GM18519 (cell line): ENCODE data around the gene FRY.
"Not testable (repeated sequence)": the region's sequence is repeated elsewhere in the genome, so short reads cannot be mapped to it uniquely, and the experiment has no call there.

Experiments
- ATAC-seq: cut with Tn5 transposase; IDR thresholded peaks from one replicate; pipeline ENCODE4 v1.9.1; 2021; ENCODE audit warnings: mild to moderate bottlenecking, moderate library complexity; ENCODE audit not compliant: unreplicated experiment, low FRiP score

The FRY gene

DNA sequence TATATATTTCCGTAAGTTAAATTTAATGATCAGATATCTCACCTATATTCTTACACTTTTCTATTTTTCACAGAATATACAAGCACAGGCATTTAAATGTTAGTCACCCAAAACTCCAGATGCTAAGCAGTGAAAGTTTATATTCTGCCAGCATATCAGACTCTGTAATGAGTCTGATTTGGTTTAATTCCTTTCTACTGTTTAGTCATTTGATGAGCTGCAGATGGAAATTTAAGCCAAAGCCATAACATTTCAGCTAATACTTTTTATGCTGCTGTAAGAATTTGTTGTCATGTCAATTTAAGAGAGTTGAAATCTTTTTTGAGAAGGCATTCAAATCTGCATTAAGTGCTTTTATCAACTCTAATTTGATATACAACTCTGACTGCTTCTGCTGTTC, 8.0 kb downstream of the FRY start:
- ATAC-seq, result no peak

DNA sequence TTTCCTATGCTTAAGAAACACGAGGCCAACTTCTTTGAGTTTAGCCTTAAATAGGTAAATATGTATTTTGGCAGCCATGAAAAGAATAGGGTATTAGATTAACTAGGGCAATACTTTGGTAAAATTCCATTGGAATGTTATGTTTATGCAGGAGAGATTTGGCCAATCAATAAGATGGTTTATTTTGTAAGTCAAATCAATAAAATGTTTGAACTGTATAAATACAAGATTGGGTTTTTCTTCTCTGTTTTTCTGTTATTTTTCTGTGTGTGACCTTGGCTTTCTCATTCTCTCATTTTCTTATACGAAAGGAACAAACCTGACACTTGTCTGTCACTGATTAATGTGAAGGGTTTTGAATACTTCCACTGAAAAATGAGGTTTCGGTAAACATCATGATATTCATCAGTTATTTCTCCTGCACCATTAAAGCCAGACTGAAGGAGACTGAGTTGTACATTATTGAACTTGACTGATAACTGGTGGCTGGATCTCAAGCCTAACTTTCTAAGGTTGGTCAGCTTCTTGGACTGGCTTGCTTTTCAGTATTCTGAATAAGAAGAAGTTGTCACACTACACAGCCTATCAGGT, 8.6 kb downstream of the FRY start:
- no peak for ATAC-seq

DNA sequence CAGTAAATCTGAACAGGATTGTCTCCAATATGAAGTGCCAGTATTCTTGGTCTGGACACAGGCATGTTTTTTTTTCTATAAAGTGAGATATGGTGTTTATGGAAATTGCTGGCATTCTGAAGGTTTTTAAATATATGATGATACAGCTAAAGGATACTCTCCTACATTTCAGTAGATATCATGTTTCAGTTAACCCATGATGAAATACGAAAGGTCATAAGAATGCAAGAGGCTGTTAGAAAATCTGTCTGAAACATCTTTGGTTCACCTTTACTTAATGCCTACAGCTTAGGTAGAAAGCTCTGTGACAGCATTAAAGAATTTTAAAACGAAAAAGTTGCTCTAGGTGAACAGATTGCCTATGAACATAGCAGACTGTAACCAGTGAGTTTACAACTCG, 9.1 kb downstream of the FRY start:
- ATAC-seq, result no peak

DNA sequence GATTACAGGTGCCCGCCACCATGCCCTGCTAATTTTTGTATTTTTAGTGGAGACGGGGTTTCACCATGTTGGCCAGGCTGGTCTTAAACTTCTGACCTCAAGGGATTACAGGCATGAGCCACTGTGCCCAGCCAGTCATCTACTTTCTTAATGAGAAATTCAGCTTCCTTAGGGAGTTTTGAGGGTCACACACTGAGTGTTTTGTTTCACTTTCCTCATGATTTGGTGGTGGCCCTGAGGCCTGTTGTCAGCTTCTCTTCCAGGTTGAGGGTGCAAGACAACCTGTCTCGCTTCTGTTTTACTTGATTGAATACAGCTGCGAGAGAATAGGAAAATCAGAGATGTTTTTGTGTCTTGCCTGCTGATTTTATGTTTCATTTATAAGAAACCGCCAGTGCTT, 9.9 kb downstream of the FRY start:
- peak; percentile 57 for ATAC-seq

DNA sequence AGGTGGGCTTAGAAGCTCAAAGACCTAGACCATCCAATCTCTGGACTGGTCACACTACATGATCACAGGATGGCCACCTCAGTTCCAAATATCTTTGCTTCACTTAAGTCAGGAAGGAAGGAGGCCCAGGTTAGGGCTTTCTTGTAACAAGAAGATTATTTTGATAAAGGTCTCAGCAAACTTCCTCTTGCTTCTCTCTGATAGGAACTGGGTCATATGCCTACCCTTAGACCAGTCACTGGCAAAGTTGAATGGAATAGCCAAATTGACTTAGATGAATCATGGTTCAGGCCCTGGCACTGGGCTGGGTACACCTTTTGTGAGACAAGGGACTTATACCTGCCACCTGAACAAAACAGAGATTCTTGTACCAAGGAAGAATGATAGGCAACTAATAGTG, 11.0 kb downstream of the FRY start:
- ATAC-seq, result no peak

DNA sequence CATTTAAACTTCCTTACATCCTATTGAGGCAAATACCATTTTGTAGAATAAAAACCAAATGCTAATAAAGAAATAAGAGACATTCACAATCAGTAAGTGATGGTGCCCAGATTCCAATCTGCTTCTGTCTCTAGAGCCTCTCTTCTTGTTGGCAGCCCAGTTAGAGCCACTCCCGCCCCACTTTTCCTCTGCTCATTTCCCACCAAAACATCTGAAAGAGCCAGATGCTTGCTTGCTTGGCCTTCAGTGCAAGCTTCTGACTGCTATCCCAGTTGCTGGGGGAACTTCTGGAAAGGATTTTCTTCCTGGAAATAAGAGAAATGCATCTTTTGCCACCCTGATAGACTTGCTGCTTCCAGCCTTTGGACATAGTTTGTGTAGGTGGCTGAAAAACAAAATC, 12.9 kb downstream of the FRY start:
- no peak for ATAC-seq

DNA sequence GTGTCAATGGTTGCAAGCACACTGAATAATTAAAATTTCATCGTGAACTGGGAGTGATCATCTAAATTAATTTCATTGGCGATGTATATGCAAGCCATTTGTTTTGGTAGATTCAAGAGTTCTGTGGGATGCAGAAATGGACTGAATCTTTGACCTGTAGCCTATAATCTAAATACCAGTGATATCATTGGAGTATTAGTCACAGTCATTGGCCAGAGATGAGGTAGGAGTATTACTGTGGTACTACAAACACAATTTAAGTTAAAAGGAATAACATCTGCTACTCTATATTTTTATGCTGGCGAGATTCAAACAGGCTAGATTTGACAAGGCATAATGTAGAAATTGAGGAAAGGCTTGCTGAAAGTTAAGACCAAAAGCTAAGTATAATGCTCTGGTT, 14.0 kb downstream of the FRY start:
- ATAC-seq, result no peak

DNA sequence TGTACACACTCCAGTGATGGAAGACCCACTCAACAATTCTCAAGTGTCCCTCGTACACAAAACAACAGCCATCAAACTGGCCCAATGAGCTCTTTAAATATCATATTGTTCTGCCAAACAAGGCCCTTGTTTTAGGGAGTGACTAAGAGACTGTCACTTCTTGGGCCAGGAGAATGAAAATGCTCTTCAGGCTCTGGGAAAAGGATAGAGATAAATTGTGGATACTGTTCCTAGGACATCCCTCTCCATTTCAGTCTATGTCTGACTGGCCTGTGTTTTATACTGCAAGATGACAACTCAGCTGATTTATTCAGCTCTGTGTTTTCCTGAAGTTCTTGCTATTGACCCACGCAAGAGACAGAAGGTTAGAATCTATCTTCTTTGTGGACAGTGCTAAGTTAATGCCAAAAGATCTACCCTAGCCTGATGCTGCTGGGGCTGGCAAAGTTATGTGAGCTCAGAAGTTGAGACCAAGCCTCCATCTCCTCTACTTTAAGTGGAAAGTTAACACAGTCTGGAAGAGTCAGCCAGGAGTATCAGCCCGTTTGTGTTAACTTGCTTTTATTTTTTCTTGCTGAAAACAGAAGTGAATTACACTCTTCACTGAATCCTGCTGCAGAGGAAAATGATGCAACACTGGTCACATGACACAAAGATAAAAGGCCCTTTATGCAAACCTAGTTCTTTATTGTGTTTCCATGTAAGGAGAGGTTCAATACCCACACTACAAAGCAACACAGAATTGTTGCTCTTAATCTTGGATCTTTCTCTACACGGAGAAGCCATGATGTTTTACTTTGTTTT, 14.6 kb downstream of the FRY start:
- ATAC-seq, result no peak

DNA sequence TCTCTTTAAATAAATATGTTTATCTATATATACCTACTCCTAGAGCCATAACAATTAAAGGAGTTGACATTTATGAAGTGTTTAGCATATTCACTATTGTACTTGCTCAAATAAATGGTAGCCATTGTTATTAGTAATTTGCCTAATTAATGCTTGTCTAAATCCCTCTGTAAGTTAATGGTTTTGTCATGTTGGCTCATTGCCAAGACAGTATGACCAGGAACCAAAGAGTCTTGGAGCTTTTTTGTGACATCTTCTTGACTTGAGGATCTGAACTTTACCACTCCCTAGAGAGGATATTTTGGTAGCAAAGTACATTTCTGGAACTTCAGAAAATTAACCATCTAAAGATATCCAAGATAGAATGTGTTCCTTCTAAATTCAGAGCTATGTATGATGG, 15.5 kb downstream of the FRY start:
- ATAC-seq, result no peak

DNA sequence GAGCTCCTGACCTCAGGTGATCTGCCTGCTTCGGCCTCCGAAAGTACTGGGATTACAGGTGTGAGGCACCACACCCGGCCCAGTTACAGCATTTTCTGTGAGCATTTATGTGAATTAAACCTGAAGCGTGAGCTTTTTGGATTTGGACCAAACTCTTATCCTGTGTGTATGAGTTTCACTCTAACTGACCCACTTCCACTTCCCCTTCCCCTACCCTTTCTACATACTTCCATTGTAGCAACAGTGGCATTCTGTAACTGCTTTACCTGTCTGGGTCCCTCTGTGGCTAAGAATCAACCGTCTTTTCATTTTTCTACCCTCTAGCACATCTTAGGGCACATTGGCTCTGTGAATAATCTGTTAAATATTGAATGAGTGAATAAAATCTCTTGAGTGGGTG, 16.2 kb downstream of the FRY start:
- no peak for ATAC-seq

DNA sequence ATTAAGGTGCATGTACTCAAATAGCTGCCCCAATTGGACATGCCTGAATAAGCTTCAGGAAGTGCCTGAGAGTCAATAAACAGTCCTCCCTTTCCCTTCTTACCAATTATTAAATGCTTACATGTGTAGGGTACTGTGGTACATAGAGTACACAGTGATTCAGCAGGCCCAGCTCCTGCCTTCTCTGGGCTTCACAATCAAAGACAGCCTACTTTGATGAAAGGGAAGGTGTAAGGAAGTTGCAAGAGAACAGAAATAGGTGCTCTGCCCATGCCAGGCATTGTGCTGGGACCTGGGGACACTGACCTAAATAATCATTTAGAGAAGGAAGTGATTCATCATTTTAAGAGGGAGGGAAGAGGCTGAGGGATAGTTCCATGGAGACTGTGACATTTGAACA, 17.2 kb downstream of the FRY start:
- ATAC-seq, result no peak

DNA sequence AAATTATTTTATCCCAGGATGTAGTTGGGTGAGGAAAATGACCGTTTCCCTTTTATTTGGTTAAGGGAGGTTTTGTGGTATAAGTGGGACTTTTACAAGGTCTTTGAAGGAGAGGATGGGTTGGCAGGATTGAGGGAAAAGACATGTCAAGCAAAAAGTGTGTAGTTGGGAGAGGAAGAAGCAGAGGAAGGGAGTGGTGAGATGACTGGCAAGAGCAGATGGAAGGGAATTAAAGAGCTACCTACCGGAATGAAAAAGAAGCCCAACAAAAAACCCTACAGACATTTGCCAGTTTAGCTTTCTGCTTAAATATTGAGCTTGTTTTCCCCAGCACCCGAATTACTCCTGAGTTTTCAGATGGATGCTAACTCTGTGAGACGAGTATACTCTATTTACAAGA, 19.6 kb downstream of the FRY start:
- no peak for ATAC-seq

DNA sequence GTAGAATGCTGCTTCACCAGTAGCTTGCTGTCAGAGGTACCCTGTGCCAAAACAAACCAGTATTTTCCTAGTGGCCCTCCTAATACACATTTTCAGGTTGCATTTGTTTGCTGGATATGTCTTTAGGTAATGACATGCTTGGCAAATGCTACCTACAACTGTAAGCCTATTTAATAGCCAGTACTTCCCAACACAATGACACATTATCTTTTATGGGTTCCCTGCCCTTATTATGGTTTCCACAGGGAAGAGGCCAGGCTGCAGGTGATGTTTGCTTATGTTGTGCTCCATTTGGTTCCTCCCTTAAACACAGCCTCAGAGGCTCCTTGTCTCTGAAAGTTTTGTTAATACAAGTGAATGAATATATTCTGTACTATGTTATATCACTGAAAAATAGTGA, 24.7 kb downstream of the FRY start:
- no peak for ATAC-seq

DNA sequence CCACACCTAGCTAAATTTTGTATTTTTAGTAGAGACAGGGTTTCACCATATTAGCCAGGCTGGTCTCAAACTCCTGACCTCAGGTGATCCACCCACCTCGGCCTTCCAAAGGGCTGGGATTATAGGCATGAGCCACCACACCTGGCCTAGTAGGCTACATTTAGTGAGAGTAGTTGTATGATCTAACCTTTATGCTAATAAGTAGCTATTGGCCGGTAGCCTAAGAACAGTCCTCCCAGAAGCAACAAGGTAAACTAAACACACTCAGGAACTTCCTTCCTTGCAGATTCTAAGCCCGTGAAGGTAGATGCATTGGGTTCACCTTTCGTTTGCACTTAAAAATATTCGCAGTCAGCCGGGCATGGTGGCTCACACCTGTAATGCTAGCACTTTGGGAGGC, 25.8 kb downstream of the FRY start:
- not testable (repeated sequence) for ATAC-seq

DNA sequence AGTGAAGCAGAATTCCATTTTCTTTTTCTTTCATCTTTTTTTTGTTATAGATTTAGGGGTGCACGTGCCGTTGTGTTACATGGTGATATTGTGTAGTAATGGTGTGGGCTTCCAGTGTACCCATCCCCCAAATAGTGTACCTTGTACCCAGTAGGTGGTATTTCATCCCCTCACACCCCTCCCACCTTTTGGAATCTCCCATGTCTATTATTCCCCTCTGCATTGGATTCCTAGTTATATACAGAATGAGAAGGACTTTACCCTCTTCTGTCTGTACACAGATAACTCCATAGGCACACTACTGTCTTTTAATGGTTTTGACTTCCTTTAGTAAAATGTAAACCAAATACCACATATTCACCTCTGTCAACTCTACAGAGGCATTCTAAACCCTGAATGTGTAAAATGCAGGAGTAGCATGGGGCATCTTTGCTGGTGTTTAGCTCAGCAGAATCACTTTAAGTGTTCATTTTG, 28.0 kb downstream of the FRY start:
- no peak for ATAC-seq

DNA sequence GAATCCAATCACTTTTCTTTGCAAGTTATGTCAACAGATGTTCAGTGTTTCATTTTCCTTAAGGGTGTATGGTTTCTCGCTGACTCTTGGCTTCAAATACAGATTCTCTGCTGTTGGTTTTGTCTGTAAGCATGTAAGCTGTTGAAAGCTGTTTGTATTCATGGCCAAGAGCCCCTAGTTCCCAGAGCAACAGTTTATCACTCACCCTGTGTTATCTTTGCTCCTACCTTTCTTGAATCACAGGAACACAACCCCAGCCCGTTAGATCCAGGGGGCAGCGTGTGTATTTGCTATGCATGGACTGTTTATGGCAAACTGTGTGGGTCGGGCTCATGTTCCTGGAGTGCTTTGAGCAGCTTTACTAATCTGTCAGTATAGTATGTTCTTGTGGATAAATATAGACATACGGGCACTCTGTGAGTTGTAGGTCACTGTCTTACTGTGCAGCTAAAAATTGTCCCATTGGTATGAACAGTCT, 28.9 kb downstream of the FRY start:
- ATAC-seq, result no peak

DNA sequence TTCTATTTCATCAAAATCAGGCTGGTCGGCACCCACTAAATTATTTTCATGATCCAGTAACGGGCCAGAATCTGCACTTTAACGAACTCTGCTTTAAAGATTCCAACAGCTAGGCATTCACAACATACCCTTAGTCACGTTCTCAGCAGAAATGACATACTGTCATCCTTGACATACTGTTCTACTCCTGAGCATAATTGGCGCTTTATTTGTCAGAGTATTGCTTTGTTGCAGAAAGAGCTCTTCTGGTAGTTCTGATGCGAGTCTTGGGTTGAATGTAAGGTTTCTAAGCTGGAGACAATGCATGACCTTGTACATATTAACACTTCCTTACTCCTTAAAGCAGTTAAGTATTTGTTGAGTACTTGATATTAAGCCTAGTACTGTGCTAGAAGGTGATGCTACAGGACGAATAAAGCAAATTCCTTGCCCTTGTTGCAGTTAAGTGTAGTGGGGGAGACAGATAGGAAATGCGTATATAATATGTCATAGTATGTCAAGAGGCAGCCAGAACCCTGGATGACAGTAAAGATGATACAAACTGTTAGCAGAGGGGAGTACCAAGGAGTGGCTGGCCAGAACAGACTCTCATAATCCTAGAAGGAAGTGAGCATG, 32.2 kb downstream of the FRY start:
- no peak for ATAC-seq

DNA sequence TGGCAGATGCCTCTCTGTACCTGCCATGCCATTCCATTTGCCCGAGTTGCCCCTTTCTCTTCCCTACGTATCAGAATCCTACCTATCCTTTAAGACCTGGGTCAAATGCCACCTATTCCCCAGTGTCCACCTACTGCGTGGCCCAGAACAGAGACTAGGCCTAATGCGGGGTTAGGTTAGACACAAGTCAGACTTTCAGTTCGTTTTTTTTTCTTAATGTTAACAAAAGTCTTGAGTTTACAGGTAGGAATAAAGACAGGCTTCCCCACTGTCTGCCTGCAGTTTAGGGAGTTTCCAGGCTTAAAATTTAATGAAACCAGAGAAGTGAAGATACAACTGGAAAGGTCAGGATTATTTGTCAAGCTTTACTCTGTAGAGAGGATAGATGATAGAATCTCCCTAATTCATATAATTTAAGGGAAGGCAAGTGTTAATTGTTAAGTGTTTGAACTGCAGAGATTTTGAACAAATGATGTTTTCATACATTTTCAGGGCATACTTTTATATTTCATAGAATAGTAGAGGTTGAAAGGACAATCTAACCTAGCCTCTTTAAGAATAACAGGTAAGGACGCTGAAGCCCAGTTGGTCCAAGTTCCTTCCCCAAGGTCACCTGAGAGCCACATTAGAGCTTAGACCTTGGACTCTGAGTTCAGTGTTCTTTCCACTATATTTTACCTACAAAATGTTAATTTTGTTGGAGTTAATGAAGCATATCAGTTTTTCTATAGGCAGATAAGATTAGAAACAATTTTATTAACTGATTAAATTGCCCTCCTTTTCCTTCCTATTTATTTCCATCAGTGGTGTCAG, 35.8 kb downstream of the FRY start:
- ATAC-seq, result no peak

DNA sequence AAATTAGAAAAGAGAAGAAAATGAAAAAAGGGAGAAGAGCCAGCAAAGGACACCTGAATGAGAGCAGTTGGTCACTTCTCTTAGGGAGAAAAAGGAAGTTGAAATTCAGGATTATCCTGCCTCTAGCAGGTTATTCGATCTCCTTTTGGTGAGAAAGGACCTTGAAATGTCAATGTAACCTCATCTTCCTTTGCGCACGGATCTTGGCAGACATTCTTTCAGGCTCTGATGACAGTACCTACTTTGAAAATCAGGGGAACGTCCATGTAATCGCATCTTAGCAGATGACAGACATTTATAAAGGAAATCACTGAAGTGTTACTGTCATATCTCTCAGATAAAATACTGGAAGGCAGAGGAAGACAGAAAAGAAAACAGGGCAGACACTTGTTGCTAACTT, 36.7 kb downstream of the FRY start:
- no peak for ATAC-seq

DNA sequence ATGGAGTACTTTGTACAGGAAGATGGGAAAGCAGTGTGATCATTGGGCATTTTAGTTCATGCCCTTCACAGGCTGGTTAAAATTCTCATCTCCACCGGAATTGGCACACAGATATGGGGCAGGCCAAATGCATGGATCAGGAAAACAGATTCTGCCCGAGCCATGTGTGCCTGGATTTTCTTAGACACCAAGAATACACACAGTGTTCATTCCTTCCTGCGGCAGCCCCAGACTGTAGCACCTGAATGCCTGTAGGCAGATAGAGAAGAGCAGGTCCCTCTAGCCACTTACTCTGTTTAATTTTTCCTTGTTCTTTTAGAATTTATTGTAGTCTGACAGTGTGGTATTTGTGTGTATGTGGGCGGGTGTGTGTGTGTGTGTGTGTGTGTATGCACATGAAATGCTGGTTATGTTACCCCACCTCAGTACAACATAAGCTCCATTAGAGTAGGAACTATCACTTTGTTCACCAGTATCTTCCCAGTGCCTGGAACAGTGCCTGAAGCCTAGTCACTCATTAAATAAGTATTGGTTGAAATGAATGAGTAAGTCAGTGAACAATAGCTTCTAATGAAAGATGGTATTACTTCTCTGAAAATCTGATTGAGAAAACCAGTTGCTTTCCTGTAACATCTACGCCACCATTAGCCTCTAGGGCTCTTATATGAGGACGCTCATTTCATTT, 41.7 kb downstream of the FRY start:
- ATAC-seq, result no peak
